Smooth muscle cell of the brain vasculature (primary cell): ENCODE measurements around the gene MT2A.
A peak's percentile ranks its signal among the peaks of the same experiment; 100 is the strongest.
"Not testable (repeated sequence)": the region's sequence is repeated elsewhere in the genome, so short reads cannot be mapped to it uniquely, and the experiment has no call there.

ENCODE experiments used
- DNase-seq: peaks from one replicate; pipeline ENCODE4 v3.0.0-alpha.2; 2012; ENCODE audit warnings: low read depth, low spot score

Gene MT2A

DNA sequence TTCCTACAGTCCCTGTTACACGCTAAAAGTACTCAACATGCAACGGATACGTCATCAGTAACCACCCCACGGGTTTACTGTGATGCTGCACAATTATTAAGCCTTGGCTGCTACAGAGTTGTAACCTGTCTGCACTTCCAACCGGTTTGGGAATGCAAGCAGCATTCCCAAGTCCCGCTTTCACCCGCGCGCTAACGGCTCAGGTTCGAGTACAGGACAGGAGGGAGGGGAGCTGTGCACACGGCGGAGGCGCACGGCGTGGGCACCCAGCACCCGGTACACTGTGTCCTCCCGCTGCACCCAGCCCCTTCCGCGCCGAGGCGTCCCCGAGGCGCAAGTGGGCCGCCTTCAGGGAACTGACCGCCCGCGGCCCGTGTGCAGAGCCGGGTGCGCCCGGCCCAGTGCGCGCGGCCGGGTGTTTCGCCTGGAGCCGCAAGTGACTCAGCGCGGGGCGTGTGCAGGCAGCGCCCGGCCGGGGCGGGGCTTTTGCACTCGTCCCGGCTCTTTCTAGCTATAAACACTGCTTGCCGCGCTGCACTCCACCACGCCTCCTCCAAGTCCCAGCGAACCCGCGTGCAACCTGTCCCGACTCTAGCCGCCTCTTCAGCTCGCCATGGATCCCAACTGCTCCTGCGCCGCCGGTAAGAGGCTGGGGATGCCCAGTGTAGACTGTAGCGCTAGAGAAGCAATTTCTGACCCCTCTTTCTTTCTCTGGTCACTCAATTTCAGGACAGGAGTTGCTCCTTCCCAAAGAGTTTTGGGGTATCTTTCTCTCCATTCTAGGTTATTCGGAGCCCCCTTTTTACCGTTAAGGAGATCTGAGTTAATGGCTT is at the start of gene MT2A:
MT2A (plus strand) TSS at position 542 of the 833 bp plus-strand sequence; CDS start at position 614, 72 bp downstream.
- DNase-seq: peak; percentile 92

DNA sequence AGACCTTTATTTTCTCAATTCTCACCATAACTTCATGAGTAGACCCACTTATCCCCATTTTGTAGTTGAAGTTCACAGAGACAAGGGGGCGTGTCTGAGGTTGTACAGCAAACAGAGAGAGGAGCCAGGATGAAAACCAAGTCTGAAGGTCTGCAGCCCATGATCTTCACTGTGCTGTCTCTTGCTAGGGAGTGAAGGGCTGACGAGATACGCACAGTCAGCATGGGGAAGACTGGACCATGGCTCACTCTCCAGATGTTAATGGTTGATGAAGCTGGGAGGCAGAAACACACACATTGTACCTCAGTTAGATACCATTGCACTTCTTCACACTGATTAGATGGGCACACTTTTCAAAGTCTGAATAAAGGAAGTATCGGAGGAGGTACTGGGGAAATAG is 49.3 kb upstream of the MT2A start:
- DNase-seq: no peak

DNA sequence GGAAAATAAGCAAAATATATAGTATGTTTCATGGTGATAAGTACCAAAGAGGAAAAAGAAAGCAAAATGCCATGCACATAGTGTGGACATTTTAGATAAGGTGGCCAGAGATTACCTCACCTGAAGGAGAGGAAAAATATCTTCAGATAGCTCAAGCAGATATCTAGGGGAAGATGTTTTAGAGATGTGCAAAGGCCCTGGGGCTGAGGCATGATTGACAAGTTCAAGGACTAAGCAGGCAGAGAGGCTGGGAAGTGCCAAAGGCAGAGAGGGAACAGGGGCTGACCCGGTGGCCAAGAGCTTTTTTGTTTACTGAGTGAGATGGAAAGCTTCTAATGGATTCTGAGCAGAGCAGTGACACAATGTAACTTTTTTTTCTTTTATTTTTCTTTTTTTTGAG is 47.9 kb upstream of the MT2A start:
- DNase-seq: no peak

DNA sequence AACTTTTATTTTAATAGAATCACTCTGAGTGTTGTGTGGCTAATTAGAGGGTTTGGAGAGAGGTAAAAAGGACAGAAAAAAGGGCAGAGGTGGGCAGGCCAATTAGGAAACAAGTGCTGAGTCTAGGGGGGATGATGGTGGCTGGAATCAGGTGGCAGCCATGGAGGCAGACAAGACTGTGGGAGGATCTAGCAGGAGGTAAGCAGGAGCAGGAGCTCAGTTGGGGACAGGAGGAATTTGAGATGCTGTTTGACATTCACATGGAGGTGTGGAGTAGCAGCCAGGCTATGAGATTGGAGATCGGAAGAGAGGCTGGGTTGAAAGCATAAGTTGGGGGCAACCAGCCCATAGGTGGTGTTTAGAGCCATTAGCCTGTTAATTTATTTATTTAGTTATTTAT is 47.3 kb upstream of the MT2A start:
- no peak for DNase-seq

GRCh38 chr16:56564793-56565477 is 43.4 kb upstream of the MT2A start, which contains the start of gene MT4:
MT4 (plus strand) TSS chr16:56565073; CDS start chr16:56565129, 56 bp downstream.
- no peak for DNase-seq

DNA sequence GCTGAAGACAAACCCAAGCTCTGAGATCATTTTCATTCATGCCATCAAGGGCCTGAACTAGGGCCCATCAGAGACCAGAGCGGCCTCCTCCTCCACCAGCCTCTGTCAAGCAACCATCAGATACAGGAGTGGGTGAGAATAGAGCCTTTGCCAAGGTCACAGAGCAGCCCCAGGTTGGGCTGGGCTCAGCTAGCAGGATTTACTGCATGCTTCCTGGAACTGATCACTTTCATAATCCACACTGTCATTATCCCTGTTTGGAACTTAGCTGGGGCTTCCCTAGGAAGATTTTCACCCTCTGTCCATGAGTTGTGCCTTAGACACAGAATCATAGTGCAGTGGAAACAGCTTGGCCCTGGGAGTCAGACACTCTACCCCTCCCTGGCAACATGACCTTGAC is 38.4 kb upstream of the MT2A start:
- DNase-seq: no peak

DNA sequence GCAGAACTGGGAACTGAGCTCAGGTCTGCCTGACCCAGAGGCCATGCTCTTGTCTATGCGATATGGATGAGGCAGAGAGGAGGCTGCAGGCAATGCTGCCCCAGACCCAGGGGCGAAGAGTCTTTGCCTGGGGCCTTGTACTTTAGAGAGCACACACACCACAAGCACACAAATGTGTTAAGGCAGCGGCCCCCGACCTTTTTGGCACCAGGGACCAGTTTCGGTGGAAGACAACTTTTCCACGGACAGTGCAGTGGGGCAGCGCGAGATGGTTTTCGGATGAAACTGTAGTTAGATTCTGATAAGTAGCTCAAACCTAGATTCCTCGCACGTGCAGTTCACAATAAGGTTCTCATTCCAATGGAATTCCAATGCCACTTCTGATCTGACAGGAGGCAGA is 36.9 kb upstream of the MT2A start:
- no peak for DNase-seq

GRCh38 chr16:56574625-56575024 is 33.8 kb upstream of the MT2A start:
- no peak for DNase-seq

GRCh38 chr16:56576585-56577299 is 31.6 kb upstream of the MT2A start:
- DNase-seq: peak; percentile 12

DNA sequence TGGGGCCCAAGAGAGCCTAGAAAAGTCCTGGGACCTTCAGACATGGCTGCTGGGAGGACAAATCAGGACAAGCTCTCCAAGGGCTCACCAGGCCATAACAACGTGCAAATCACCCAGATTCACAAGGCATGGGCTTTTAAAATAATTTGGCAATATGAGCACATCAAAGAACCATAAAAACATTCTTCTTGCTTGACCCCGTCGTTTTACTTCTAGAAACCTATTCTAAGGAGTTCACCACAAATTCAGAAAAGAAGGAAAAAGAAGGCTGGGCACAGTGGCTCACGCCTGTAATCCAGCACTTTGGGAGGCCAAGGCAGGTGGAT is 31.1 kb upstream of the MT2A start:
- DNase-seq: no peak

- no peak for DNase-seq
These were observed 27.9 kb upstream of the MT2A start for GRCh38 chr16:56580391-56581048.

- DNase-seq: not testable (repeated sequence)
These were observed 25.5 kb upstream of the MT2A start for GRCh38 chr16:56582911-56583310.

- no peak for DNase-seq
These were observed 24.8 kb upstream of the MT2A start for GRCh38 chr16:56583351-56584168.

GRCh38 chr16:56584276-56584675 is 24.1 kb upstream of the MT2A start:
- no peak for DNase-seq

GRCh38 chr16:56588781-56589140 is 19.6 kb upstream of the MT2A start:
- DNase-seq: no peak

- DNase-seq: no peak
These were observed 19.0 kb upstream of the MT2A start, which contains the start of gene MT3 for GRCh38 chr16:56589141-56590039. MT3 (plus strand) TSS chr16:56589528; CDS start chr16:56589591, 63 bp downstream.

- DNase-seq: no peak
These were observed 16.9 kb upstream of the MT2A start for GRCh38 chr16:56591377-56592060.

DNA sequence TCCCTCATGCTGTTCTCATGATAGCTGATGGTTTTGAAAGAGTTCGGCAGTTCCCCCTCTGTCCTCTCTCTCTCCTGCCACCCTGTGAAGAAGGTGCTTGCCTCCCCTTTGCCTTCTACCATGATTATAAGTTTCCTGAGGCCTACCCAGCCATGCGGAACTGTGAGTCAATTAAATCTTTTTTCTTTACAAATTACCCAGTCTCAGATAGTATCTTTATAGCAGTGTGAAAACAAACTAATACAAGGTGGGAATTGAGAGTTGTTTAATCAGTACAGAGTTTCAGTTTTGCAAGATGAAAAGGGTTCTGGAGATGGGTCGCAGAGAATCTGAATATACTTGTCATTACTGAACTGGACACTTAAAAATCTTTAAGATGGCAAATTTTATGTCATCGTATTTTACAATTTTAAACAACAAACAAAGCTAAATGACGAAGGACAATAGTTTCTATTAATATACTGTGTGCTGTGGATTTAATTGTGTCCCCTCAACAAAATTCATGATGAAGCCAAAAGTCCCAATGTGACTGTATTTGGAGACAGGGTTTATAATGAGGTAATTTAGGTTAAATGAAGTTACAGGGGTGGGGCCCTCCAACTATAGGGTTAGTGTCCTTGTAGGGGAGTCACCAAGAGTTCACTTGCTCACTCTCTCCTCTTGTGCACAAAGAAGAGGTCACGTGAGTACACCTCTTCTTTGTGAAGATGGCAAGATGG is 14.7 kb upstream of the MT2A start:
- no peak for DNase-seq

DNA sequence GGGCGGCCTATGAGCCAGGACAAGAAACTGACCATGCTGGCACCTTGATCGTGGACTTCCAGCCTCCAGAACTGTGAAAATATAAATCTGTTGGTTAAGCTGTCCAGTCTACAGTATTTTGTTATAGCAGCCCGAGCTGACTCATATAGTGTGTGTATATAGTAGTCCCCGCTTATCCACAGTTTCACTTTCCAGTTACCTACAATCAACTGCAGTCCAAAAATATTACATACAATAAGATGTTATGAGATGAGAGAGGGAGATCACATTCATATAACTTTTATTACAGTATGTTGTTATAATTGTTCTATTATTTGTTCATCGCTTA is 14.1 kb upstream of the MT2A start:
- no peak for DNase-seq
